HG03159 (cell line): ENCODE results near the gene YIPF2.
"Not testable (repeated sequence)": the region's sequence is repeated elsewhere in the genome, so short reads cannot be mapped to it uniquely, and the experiment has no call there.

Experiments used
- ATAC-seq: cut with Tn5 transposase; IDR thresholded peaks from one replicate; pipeline ENCODE4 v1.9.1; 2021; ENCODE audit warnings: mild to moderate bottlenecking, moderate library complexity; ENCODE audit not compliant: unreplicated experiment

YIPF2 gene

DNA sequence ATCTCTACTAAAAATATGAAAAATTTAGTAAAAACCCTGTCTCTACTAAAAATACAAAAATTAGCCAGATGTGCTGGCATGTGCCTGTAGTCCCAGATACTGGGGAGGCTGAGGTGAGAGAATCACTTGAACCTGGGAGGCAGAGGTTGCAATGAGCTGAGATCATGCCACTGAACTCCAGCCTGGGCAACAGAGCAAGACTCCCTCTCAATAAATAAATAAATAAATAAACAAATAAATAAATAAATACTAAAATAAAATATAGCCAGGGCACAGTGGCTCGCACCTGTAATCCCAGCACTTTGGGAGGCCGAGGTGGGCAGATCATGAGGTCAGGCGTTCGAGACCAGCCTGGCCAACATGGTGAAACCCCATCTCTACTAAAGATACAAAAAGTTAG is 15.0 kb upstream of the YIPF2 start:
- not testable (repeated sequence) for ATAC-seq

DNA sequence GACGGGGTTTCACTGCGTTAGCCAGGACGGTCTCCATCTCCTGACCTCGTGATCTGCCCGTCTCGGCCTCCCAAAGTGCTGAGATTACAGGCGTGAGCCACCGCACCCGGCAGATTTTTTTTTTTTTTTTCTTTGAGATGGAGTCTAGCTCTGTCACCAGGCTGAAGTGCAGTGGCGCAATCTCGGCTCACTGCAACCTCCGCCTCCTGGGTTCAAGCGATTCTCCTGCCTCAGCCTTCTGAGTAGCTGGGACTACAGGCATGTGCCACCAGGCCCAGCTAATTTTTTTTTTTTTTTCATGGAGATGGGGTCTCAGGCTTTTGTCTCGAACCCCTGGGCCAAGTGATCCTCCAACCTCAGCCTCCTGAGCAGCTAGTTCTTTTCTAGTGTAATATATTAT is 13.2 kb upstream of the YIPF2 start:
- ATAC-seq = not testable (repeated sequence)

GRCh38 chr19:10936661-10937084 is 8.2 kb upstream of the YIPF2 start:
- no peak for ATAC-seq

- no peak for ATAC-seq
These were observed 7.1 kb upstream of the YIPF2 start for GRCh38 chr19:10935371-10936059.

GRCh38 chr19:10929402-10929794 is 959 bp upstream of the YIPF2 start:
- no peak for ATAC-seq

DNA sequence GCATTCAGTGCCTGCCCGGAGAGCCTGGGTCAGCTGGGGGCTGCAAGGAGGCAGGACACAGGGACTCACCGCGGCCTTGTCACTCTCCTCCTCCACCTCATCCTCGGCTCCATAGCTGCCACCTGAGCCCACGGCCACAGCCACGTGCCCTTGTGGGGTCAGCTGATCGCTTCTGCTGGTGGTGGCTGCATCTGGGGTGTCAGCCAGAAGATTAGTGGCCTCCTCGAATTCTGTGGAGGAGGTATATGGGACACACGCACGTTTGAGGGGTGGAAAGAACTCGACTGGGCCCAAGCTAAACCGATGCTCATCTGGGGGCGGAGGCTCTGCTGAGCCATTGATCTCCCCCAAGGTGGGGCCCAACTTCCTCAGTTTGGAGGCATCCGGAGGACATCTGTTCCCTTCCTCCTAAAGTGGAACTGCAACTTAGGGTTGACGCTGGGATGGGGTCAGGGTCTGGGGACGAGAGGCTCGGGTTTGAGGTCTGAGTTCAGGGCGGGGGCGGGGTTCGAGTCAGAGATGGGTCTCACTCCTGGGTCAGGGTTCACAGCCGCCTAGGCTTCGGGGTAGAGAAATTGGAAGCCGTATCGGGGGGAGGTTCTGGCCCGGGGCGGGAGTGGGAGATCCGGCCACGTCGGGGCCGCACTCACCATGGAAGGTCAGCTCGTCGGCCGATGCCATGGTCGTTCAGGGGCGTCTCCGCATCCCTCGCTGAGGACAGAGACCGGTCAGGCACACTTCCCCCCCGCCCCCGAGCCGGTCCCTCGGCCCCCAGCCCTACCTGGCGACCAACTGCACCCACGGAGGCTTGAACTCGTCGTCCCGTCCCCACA is 493 bp downstream of the YIPF2 start:
- peak; percentile 3 for ATAC-seq

- ATAC-seq = no peak
These were observed 3.8 kb downstream of the YIPF2 start for GRCh38 chr19:10924597-10924996.

GRCh38 chr19:10923260-10924112 is 5.0 kb downstream of the YIPF2 start:
- no peak for ATAC-seq

DNA sequence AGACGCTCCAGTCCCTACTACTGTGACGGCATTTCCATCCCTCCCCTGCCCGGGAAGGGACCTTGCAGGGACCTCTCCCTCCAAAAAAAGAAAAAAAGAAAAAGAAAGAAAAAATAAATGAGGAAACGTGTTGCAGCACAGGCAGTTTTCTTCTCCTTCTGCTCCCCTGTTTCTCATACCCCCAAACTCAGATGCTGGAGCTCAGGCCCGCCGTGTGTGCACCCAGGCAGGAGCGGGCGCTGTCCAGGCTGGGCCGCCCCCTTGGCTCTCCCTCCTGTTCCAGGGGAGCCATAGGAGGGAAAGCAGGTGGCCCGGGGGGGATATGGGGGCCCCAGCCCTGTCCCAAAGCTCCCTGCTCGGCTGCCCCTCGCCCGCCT is 5.8 kb downstream of the YIPF2 start:
- no peak for ATAC-seq

- no peak for ATAC-seq
These were observed 6.4 kb downstream of the YIPF2 start for GRCh38 chr19:10921910-10922637.

DNA sequence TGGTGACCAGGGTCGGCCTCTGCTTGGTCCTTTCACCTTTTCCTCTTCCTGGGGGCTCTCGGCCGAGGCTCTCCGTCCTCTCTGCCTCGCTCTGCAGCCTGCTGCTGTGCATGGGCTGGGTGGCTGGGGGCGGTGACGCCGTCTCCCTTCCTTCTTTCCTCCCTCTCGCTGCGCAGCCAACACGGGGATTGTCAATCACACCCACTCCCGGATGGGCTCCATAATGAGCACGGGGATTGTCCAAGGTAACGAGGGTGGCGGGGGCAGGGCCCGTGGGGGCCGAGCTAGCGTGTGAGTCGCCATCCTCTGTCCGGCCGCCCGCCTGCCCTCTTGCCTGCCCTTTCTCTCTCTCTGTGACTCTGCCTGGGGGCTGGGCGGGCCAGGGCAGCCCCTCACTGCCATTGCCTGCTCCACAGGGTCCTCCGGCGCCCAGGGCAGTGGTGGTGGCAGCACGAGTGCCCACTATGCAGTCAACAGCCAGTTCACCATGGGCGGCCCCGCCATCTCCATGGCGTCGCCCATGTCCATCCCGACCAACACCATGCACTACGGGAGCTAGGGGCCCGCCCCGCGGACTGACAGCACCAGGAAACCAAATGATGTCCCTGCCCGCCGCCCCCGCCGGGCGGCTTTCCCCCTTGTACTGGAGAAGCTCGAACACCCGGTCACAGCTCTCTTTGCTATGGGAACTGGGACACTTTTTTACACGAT is 7.1 kb downstream of the YIPF2 start:
- ATAC-seq = no peak

GRCh38 chr19:10920781-10921180 is 7.7 kb downstream of the YIPF2 start:
- ATAC-seq = no peak

DNA sequence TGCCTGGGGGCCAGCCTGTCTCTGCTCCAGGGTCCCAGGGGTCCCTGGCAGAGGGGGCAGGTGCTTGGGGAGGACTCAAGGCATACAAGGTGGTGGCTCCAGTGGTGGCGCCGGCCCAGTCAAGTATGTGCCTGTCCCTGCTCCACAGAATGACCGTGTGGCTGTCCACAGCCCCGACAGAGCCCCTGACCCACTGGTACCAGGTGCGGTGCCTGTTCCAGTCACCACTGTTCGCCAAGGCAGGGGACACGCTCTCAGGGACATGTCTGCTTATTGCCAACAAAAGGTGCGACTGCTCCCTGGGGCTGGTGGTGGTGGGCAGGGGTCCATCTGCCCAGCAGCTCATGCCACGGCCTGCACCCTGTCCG is 8.2 kb downstream of the YIPF2 start:
- ATAC-seq = no peak

GRCh38 chr19:10919352-10920287 is 8.8 kb downstream of the YIPF2 start:
- no peak for ATAC-seq

DNA sequence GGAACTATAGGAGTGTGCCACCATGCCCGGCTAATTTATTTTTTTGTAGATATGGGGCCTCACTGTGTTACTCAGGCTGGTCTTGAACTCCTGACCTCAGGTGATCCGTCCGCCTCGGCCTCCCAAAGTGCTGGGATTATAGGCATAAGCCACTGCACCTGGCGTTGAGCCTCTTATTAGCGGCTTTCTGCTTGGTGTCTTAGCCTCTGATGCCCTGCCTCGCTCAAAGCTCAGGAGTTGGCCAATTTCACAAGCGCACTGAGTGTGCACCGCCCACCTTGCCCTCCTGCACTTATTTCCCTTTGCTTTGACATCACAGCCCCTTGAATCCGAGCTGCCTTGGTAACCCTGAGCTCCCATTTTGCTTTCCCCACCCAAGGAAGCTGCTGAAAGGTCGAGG is 10.1 kb downstream of the YIPF2 start:
- ATAC-seq = no peak

GRCh38 chr19:10916602-10917001 is 11.8 kb downstream of the YIPF2 start:
- ATAC-seq = no peak

DNA sequence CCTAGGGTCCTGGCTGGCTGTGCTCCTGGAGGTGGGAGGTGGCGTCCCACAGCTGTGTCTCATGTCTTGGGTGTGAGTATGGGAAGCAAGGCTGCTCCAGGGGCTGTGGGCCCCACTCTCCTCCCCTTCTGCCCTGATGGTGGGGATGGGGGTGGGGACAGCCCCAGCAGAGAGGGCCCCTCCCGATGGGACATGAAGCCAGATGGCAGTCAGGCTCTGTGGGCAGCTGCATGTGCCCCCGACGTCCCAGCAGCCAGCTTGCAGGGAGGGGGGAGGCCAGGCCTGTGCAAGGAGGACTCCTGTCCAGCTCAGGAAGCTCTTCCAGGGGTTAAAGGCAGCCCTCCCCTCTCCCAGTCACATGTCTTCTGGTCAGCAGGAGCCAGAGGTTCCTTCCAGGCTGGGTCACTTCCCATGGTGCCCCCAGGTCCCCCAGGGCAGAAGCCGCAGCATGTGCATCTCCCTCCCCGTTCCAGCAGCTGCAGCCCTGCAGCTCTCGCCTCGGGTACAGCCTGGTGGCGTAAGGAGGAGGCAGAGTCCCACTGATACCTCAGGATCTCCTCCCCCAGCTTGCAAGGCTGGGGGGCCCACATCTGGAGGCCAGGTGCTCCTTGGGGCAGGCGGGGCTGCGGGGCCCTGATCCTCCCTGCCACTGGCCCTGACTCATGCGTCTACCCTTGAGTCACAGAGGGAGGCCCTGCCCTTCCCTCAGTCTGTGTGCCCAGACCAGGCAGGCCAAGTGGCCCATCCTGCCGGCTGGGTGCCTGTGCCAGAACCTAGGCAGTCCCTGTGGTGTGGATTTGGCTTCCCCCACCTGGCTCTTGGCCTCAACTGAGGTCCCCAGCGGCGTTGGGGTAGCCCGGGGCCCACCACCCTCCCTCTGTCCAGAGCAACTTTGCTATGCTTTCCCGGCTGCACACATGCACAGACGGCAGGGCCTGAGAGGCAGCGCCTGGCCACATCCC is 13.0 kb downstream of the YIPF2 start:
- ATAC-seq = no peak

- ATAC-seq = no peak
These were observed 14.6 kb downstream of the YIPF2 start for GRCh38 chr19:10913716-10914340.
